H1 (cell line): Measurements from ENCODE around the gene NPHP4. TPM values are rescaled to one million over a fixed set of nuclear protein-coding genes. Genes with fewer than 3 reads are reported as not detected.

Source experiments
- CTCF ChIA-PET: fragments of 300-600 bp; sonication (Branson Sonifier 250); formaldehyde crosslinking; loops from one replicate; lab custom pipeline; 2021; ENCODE audit not compliant: partially characterized antibody; lab: Charles Lee
- POLR2A ChIA-PET: fragments of 300-600 bp; sonication (Branson Sonifier 250); formaldehyde crosslinking; loops from one replicate; lab custom pipeline; 2021; ENCODE audit warnings: inconsistent platforms; ENCODE audit not compliant: partially characterized antibody; lab: Charles Lee
- DNase-seq, 2 experiments: peaks; one replicate each; pipeline versions ENCODE4 v3.0.0 to v3.0.0-alpha.2; 2010 to 2022; ENCODE audit warnings: low spot score in 2 of 2, low read depth in 1 of 2, mixed read lengths in 1 of 2
- FAIRE-seq: peaks from 2 replicates; lab custom pipeline; 2011; peaks lifted over from hg19 to GRCh38; lab: Jason Lieb, UNC
- H2AFZ ChIP-seq: 2 replicates; pipeline ENCODE4 v1.8.1; 2012; ENCODE audit warnings: low read length, inconsistent platforms
- H2AK5ac ChIP-seq: 2 replicates; pipeline ENCODE4 v1.6.1; 2013; ENCODE audit warnings: low read depth, low read length
- H2BK120ac ChIP-seq: replicated peaks from 2 replicates; pipeline ENCODE3; 2013; ENCODE audit warnings: low read depth, low read length, inconsistent platforms
- H2BK12ac ChIP-seq: 2 replicates; pipeline ENCODE4 v1.6.1; 2013; ENCODE audit warnings: low read depth, low read length
- H2BK15ac ChIP-seq: 2 replicates; pipeline ENCODE4 v1.6.1; 2013; ENCODE audit warnings: low read length
- H2BK20ac ChIP-seq: 2 replicates; pipeline ENCODE4 v1.6.1; 2013; ENCODE audit warnings: low read length
- H2BK5ac ChIP-seq: 2 replicates; pipeline ENCODE4 v1.6.1; 2013; ENCODE audit warnings: low read depth, low read length
- H3K14ac ChIP-seq: 2 replicates; pipeline ENCODE4 v1.6.1; 2013; ENCODE audit warnings: inconsistent platforms; ENCODE audit not compliant: insufficient read length
- H3K18ac ChIP-seq: 2 replicates; pipeline ENCODE4 v1.6.1; 2013; ENCODE audit warnings: low read length; ENCODE audit errors: extremely low read depth
- H3K23ac ChIP-seq: 2 replicates; pipeline ENCODE4 v1.6.1; 2013; ENCODE audit warnings: inconsistent platforms; ENCODE audit not compliant: insufficient read length
- H3K23me2 ChIP-seq: 2 replicates; pipeline ENCODE4 v1.6.1; 2013; ENCODE audit warnings: low read depth, low read length
- H3K27ac ChIP-seq: 2 replicates; pipeline ENCODE4 v1.6.1; 2011; ENCODE audit warnings: low read depth, low read length, inconsistent platforms
- H3K27me3 ChIP-seq, 4 experiments: replicated peaks in 1 of 4; 1 replicate in 1 of 4; 2 replicates in 3 of 4; pipeline versions ENCODE4 v1.6.1 to v1.8.1; 2011 to 2013; ENCODE audit warnings: low read length in 3 of 4, mild to moderate bottlenecking in 3 of 4, inconsistent platforms in 2 of 4, mixed read lengths in 2 of 4, moderate library complexity in 1 of 4; ENCODE audit not compliant: control insufficient read depth in 3 of 4, insufficient read depth in 3 of 4; ENCODE audit errors: extremely low read depth in 1 of 4
- H3K36me3 ChIP-seq, 4 experiments: 2 replicates each; pipeline versions ENCODE4 v1.6.1 to v1.8.1; 2011 to 2013; ENCODE audit warnings: mild to moderate bottlenecking in 4 of 4, low read length in 3 of 4, moderate library complexity in 2 of 4, control low read depth in 1 of 4, inconsistent platforms in 1 of 4; ENCODE audit not compliant: insufficient read depth in 4 of 4, control insufficient read depth in 2 of 4
- H3K4ac ChIP-seq: replicated peaks from 2 replicates; pipeline ENCODE3; 2013; ENCODE audit warnings: low read length, low read depth, mixed read lengths, inconsistent platforms; ENCODE audit not compliant: insufficient read length
- H3K4me1 ChIP-seq, 4 experiments: replicated peaks in 1 of 4; 1 replicate in 1 of 4; 2 replicates in 3 of 4; pipeline versions ENCODE4 v1.6.1 to v1.8.1; 2011 to 2013; ENCODE audit warnings: low read length in 3 of 4, inconsistent platforms in 2 of 4, mixed read lengths in 1 of 4; ENCODE audit not compliant: insufficient read depth in 4 of 4, control insufficient read depth in 3 of 4
- H3K4me2 ChIP-seq, 2 experiments: 2 replicates each; pipeline versions ENCODE4 v1.6.1 to v1.8.1; 2011 to 2013; ENCODE audit warnings: low read depth in 2 of 2, low read length in 2 of 2, control low read depth in 1 of 2, inconsistent platforms in 1 of 2, mild to moderate bottlenecking in 1 of 2; ENCODE audit not compliant: insufficient read depth in 1 of 2
- H3K4me3 ChIP-seq, 4 experiments: fragments of 200-600, 300-600 bp in 1 of 4; sonication (generic), shearing (Covaris generic), sonication (Bioruptor Twin) in 1 of 4; 2 replicates each; pipeline versions ENCODE4 v1.5.1 to v1.8.1; 2011 to 2016; ENCODE audit warnings: low read length in 4 of 4, low read depth in 3 of 4, control low read depth in 2 of 4, inconsistent platforms in 2 of 4, mild to moderate bottlenecking in 2 of 4, mixed read lengths in 1 of 4, moderate library complexity in 1 of 4; ENCODE audit not compliant: insufficient read depth in 2 of 4; ENCODE audit errors: extremely low read depth in 1 of 4
- H3K56ac ChIP-seq: replicated peaks from 2 replicates; pipeline ENCODE3; 2013; ENCODE audit warnings: low read depth, mild to moderate bottlenecking, mixed read lengths, low read length, inconsistent platforms; ENCODE audit not compliant: insufficient read length
- H3K79me1 ChIP-seq: 2 replicates; pipeline ENCODE4 v1.6.1; 2013; ENCODE audit warnings: low read depth, low read length, control low read depth
- H3K79me2 ChIP-seq, 2 experiments: 2 replicates each; pipeline versions ENCODE4 v1.6.1 to v1.8.1; 2012 to 2013; ENCODE audit warnings: low read length in 2 of 2, mild to moderate bottlenecking in 2 of 2, inconsistent platforms in 1 of 2; ENCODE audit not compliant: insufficient read depth in 2 of 2, control insufficient read depth in 1 of 2
- H3K9ac ChIP-seq, 4 experiments: replicated peaks in 1 of 4; 1 replicate in 1 of 4; 2 replicates in 3 of 4; pipeline versions ENCODE4 v1.6.1 to v1.8.1; 2011 to 2013; ENCODE audit warnings: low read depth in 3 of 4, low read length in 3 of 4, control low read depth in 2 of 4, mild to moderate bottlenecking in 2 of 4, moderate library complexity in 2 of 4, inconsistent platforms in 1 of 4; ENCODE audit errors: extremely low read depth in 1 of 4
- H3K9me3 ChIP-seq, 2 experiments: 2 replicates each; pipeline versions ENCODE4 v1.6.1 to v1.8.1; 2012 to 2013; ENCODE audit warnings: mild to moderate bottlenecking in 2 of 2, moderate library complexity in 2 of 2, control low read depth in 1 of 2, inconsistent platforms in 1 of 2, low read depth in 1 of 2, low read length in 1 of 2, mixed read lengths in 1 of 2; ENCODE audit not compliant: insufficient read depth in 2 of 2
- H4K20me1 ChIP-seq, 2 experiments: replicated peaks in 1 of 2; 2 replicates each; pipeline versions ENCODE3 to v1.8.1; 2011 to 2013; ENCODE audit warnings: inconsistent platforms in 2 of 2, low read length in 2 of 2, mild to moderate bottlenecking in 1 of 2; ENCODE audit not compliant: insufficient read depth in 2 of 2, control insufficient read depth in 1 of 2
- H4K5ac ChIP-seq: 2 replicates; pipeline ENCODE4 v1.6.1; 2013; ENCODE audit warnings: low read length, low read depth, mixed read lengths, inconsistent platforms; ENCODE audit not compliant: insufficient read length
- H4K8ac ChIP-seq: 2 replicates; pipeline ENCODE4 v1.8.0; 2013; ENCODE audit warnings: mild to moderate bottlenecking, moderate library complexity, low read length, inconsistent platforms; ENCODE audit not compliant: insufficient read depth; ENCODE audit errors: extremely low read depth
- H4K91ac ChIP-seq: replicated peaks from 2 replicates; pipeline ENCODE3; 2013; ENCODE audit warnings: low read length, mixed read lengths, inconsistent platforms; ENCODE audit not compliant: insufficient read length
- ASH2L ChIP-seq: fragments of 200-600, 300-600 bp; sonication (generic); IDR thresholded peaks from one replicate; pipeline ENCODE4 v1.7.1; 2017; ENCODE audit warnings: low read length
- ATF2 ChIP-seq: IDR thresholded peaks from 2 replicates; pipeline ENCODE4 v1.6.1; 2012; ENCODE audit warnings: low read length, inconsistent platforms
- EZH2 ChIP-seq: fragments of 200-600 bp; sonication (generic); IDR thresholded peaks from 2 replicates; pipeline ENCODE4 v1.7.1; 2012; ENCODE audit warnings: low read depth, mild to moderate bottlenecking, moderate library complexity, low read length, inconsistent platforms; ENCODE audit not compliant: severe bottlenecking
- KDM1A ChIP-seq: fragments of 200-600, 300-600 bp; sonication (generic); IDR thresholded peaks from 2 replicates; pipeline ENCODE4 v1.7.1; 2016; ENCODE audit warnings: mild to moderate bottlenecking, low read length, borderline replicate concordance
- KDM5A ChIP-seq: fragments of 200-600 bp; IDR thresholded peaks from 2 replicates; pipeline ENCODE4 v1.7.1; 2012; ENCODE audit warnings: mild to moderate bottlenecking, low read length, inconsistent platforms, mixed read lengths
- MAX ChIP-seq: IDR thresholded peaks from 2 replicates; pipeline ENCODE4 v1.6.1; 2012; ENCODE audit warnings: inconsistent platforms
- RBBP5 ChIP-seq: IDR thresholded peaks from 2 replicates; pipeline ENCODE4 v1.7.1; 2012; ENCODE audit warnings: low read depth, mild to moderate bottlenecking, inconsistent platforms, low read length, moderate library complexity, borderline replicate concordance
- TBP ChIP-seq: IDR thresholded peaks from 2 replicates; pipeline ENCODE4 v1.6.1; 2011; ENCODE audit warnings: low read depth, low read length, improper control_type of control experiment
- USF2 ChIP-seq: IDR thresholded peaks from 2 replicates; pipeline ENCODE4 v1.6.1; 2011; ENCODE audit warnings: low read length, improper control_type of control experiment
- WGBS, 2 experiments: shearing (Covaris generic) in 1 of 2; methylation state at CpG; one replicate each; pipeline versions ENCODE4 v1.1.6 to v1.1.7; 2013 to 2015; ENCODE audit warnings: low lambda C conversion rate in 2 of 2, mixed read lengths in 2 of 2, inconsistent platforms in 1 of 2, low coverage in 1 of 2, missing lambda C conversion rate in 1 of 2; ENCODE audit not compliant: insufficient replicate concordance in 2 of 2, insufficient coverage in 1 of 2, insufficient read length in 1 of 2; ENCODE audit errors: extremely low coverage in 1 of 2, missing lambda C conversion rate in 1 of 2; 5-methylcytosine and 5-hydroxymethylcytosine counted together
- polyA plus RNA-seq, 7 experiments: library from polyadenylated mRNA; depleted of rRNA in 3 of 7; stranded (reverse) in 5 of 7; unstranded in 2 of 7; fragments of >200 nt in 5 of 7; fragments of 200-250 nt in 2 of 7; gene quantifications; 1 replicate in 5 of 7; 2 replicates in 1 of 7; 4 replicates in 1 of 7; pipeline versions ENCODE4 v1.2.1 to v1.2.3, GENCODE V29; 2011 to 2013; ENCODE audit warnings: missing spikeins in 2 of 7, mixed read lengths in 2 of 7
- total RNA-seq: library from RNA; stranded (reverse); fragmentation: NEBNext Ultra II Directional; extraction: Animal tissue kit (Norgen Biotek cat#: 25700); gene quantifications from 2 replicates; pipeline ENCODE4 v1.2.1, GENCODE V29; 2021

Gene NPHP4
- total and polyA plus RNA-seq, 2 of the 8 experiments (the other 6 are each of a cell fraction or from before 2014, with no cell fraction given): 5.8 to 14.0 TPM

DNA sequence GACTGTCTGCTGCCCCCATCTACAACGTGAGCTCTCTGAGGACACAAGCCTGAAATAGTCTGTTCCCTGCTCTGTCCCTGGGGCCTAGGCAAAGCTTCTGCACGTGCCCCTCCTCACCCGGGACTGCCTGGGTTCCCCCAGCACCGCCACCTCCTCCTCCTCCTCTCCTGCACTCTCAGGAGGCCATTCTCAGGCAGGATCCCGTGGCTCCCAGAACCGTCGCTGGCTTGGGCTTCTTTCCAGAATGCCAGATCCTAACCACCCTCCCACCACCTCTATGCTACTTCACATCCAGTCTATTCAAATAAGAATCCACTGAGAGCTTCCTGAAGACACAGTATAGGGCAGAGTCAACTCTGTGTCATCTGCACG lies 11.2 kb downstream of the NPHP4 start:
- H3K23me2 ChIP-seq: peaks cover 2% of the 10 kb centered on the region; the same call in 1 of the 2 replicates
- H3K14ac ChIP-seq: no peak overlapping the region
- H3K56ac ChIP-seq: peak overlapping the region; percentile 32
- H4K20me1 ChIP-seq: peaks cover 0 to 1% of the 10 kb centered on the region in 2 experiments
- 0 out of 2 replicates have a peak overlapping the region, but pooled peaks have one; percentile 88 for H2BK12ac ChIP-seq
- H3K4me1 ChIP-seq: peaks cover 6 to 13% (median 9%) of the 10 kb centered on the region in 4 experiments
- peak overlapping the region; percentile 84; the same call in 1 of the 2 replicates for H2BK5ac ChIP-seq
- H4K8ac ChIP-seq: no peak overlapping the region; the same call in 1 of the 2 replicates
- H3K27me3 ChIP-seq: no peaks in the 10 kb centered on the region
- peak overlapping the region; percentile 22 for H4K91ac ChIP-seq
- peak overlapping the region; percentile 48 for H3K4ac ChIP-seq
- no peak for FAIRE-seq
- CTCF ChIA-PET: interaction anchor here (0.6 to 2.3 kb wide), 9 partner anchors 9 to 457 kb away, joined by 3 to 13 read pairs (median 4); partner anchors contain the start of gene NPHP4
- peak overlapping the region; percentile 15 for H2BK120ac ChIP-seq
- TF ChIP-seq ATF2 (no peak), EZH2 (peak; percentile 5), KDM5A (no peak), RBBP5 (no peak), ASH2L (peak; percentile 5), USF2 (no peak), TBP (no peak), KDM1A (no peak), MAX (no peak)
- H3K18ac ChIP-seq: peak overlapping the region; percentile 81
- peak overlapping the region; percentile 85; the same call in 1 of the 2 replicates for H2AFZ ChIP-seq
- WGBS, 2 experiments: 57% methylated on average over 8 of the region's 8 CpGs; no CpG with 5 or more reads in 1 of the 2 experiments
- DNase-seq: no peak
- H2BK20ac ChIP-seq: peak overlapping the region; percentile 66; the same call in 1 of the 2 replicates
- no peak overlapping the region; a peak in 1 of 7 replicates for H3K9ac ChIP-seq
- H3K4me3 ChIP-seq: peak overlapping the region in 1 of 4 experiments; percentile 45; a peak in 2 of 8 replicates
- no peaks in the 10 kb centered on the region for H3K79me1 ChIP-seq
- POLR2A ChIA-PET: interaction anchor here (1.2 to 2.5 kb wide), 2 partner anchors 11 to 13 kb away, joined by 4 to 12 read pairs; partner anchors contain the start of gene NPHP4
- no peaks in the 10 kb centered on the region for H3K36me3 ChIP-seq
- no peak overlapping the region for H2AK5ac ChIP-seq
- H3K27ac ChIP-seq: no peak overlapping the region; the same call in 1 of the 2 replicates
- no peaks in the 10 kb centered on the region for H3K79me2 ChIP-seq
- H3K9me3 ChIP-seq: no peaks in the 10 kb centered on the region; a peak in 1 of 4 replicates
- peak overlapping the region; percentile 8 for H4K5ac ChIP-seq
- peak overlapping the region; percentile 51 to 67 for H3K4me2 ChIP-seq
- peak overlapping the region; percentile 65 for H2BK15ac ChIP-seq
- H3K23ac ChIP-seq: no peak overlapping the region
